Measurements from ENCODE around the gene CHST7.
A peak's percentile ranks its signal among the peaks of the same experiment; 100 is the strongest.

The CHST7 gene

GRCh38 chrX:46588263-46588662 is 14.7 kb downstream of the CHST7 start:
- DNase-seq (ENCODE audit: low spot score): no peak
- H3K27ac ChIP-seq: peak overlapping the region; percentile 82
- no peak for TF ChIP-seq CTCF (conservative IDR thresholded peaks at IDR 0.05; ENCODE audit: low read depth)
- ChIA-PET POLR2A (ENCODE audit: low non-redundant PET) (no interaction called here), CTCF (interaction anchor here (0.6 kb wide), 1 partner anchor 764 kb away, joined by 8 read pairs; no protein-coding TSS in a partner anchor)

- no peak for TF ChIP-seq CTCF (conservative IDR thresholded peaks at IDR 0.05; ENCODE audit: low read depth)
- no peak overlapping the region; the same call in 1 of the 2 replicates for H3K27ac ChIP-seq
- DNase-seq (ENCODE audit: low spot score): no peak
- POLR2A ChIA-PET (ENCODE audit: low non-redundant PET): no interaction called here
- CTCF ChIA-PET: interaction anchor here (0.7 kb wide), 1 partner anchor 100 kb away, joined by 3 read pairs; no protein-coding TSS in a partner anchor
Measured at GRCh38 chrX:46589977-46590723, 16.6 kb downstream of the CHST7 start.

- ChIA-PET CTCF (no interaction called here), POLR2A (ENCODE audit: low non-redundant PET) (no interaction called here)
- DNase-seq (ENCODE audit: low spot score): no peak
- TF ChIP-seq CTCF (conservative IDR thresholded peaks at IDR 0.05; ENCODE audit: low read depth): no peak
- H3K27ac ChIP-seq: no peak overlapping the region
Measured at GRCh38 chrX:46595084-46595483, 21.5 kb downstream of the CHST7 start.

GRCh38 chrX:46597208-46597607 is 23.6 kb downstream of the CHST7 start:
- CTCF ChIA-PET: no interaction called here
- no peak for TF ChIP-seq CTCF (conservative IDR thresholded peaks at IDR 0.05; ENCODE audit: low read depth)
- DNase-seq (ENCODE audit: low spot score): no peak
- POLR2A ChIA-PET (ENCODE audit: low non-redundant PET): no interaction called here
- no peak overlapping the region for H3K27ac ChIP-seq

- H3K27ac ChIP-seq: no peak overlapping the region
- TF ChIP-seq CTCF (conservative IDR thresholded peaks at IDR 0.05; ENCODE audit: low read depth): no peak
- ChIA-PET CTCF (no interaction called here), POLR2A (ENCODE audit: low non-redundant PET) (no interaction called here)
- no peak for DNase-seq (ENCODE audit: low spot score)
Measured at GRCh38 chrX:46597771-46598170, 24.2 kb downstream of the CHST7 start.

- POLR2A ChIA-PET (ENCODE audit: low non-redundant PET): no interaction called here
- no peak overlapping the region for H3K27ac ChIP-seq
- CTCF ChIA-PET: interaction anchor here (0.6 kb wide), 2 partner anchors 25 to 43 kb away, joined by 3 to 4 read pairs; no protein-coding TSS in a partner anchor
- no peak for TF ChIP-seq CTCF (conservative IDR thresholded peaks at IDR 0.05; ENCODE audit: low read depth)
- DNase-seq (ENCODE audit: low spot score): no peak
Measured at GRCh38 chrX:46599051-46599560, 25.5 kb downstream of the CHST7 start.

All from RWPE1 (cell line).